ENCODE measurements around the gene SSX4B. TPM values are rescaled to one million over a fixed set of nuclear protein-coding genes. Genes with fewer than 3 reads are reported as not detected.
"Not testable (repeated sequence)": the region's sequence is repeated elsewhere in the genome, so short reads cannot be mapped to it uniquely, and the experiment has no call there.

SSX4B gene
- total and polyA plus RNA-seq, 12 donors = not detected

DNA sequence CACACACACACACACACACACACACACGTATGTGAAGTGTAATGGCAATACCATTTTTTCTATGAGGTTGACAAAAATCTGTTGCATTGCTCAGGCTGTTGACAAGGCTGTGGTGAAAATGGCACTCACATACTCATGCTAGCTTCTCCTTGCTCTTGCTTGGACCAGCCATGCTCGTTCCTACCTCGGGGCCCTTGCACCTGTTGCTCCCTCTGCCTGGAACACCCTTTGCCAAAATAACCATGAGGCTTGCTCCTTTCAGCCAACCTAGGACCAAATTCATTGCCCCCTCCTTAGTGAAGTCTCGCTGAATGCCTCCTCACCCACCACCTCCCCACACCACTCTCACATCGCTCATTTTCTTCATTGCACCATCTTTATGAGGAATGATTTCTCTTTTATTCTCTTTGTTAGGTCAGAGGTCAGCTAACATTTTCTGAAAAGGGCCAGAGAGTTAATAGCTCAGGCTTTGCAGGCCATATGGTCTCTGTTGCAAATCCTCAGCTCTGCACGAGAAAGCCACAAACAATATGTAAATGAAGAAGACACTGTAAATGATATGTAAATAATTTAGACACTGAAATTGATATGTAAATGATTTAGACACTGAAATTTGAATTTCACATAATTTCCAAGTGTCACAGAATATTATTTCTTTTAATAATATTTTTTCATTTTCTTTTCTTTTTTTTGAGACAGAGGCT lies 45.0 kb upstream of the SSX4B start:
- no peaks in the 10 kb centered on the region for H3K9me3 ChIP-seq (replicated peaks in 1 of 3)
- TF ChIP-seq POLR2A (IDR thresholded peaks at IDR 0.05) = no peak
- TF ChIP-seq, protein P1, sequence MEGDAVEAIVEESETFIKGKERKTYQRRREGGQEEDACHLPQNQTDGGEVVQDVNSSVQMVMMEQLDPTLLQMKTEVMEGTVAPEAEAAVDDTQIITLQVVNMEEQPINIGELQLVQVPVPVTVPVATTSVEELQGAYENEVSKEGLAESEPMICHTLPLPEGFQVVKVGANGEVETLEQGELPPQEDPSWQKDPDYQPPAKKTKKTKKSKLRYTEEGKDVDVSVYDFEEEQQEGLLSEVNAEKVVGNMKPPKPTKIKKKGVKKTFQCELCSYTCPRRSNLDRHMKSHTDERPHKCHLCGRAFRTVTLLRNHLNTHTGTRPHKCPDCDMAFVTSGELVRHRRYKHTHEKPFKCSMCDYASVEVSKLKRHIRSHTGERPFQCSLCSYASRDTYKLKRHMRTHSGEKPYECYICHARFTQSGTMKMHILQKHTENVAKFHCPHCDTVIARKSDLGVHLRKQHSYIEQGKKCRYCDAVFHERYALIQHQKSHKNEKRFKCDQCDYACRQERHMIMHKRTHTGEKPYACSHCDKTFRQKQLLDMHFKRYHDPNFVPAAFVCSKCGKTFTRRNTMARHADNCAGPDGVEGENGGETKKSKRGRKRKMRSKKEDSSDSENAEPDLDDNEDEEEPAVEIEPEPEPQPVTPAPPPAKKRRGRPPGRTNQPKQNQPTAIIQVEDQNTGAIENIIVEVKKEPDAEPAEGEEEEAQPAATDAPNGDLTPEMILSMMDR (IDR thresholded peaks at IDR 0.05) = no peak
- H3K36me3 ChIP-seq (replicated peaks in 1 of 2) = no peaks in the 10 kb centered on the region
- no peaks in the 10 kb centered on the region for H3K4me1 ChIP-seq (replicated peaks in 1 of 2)
- no peak overlapping the region for H3K4me3 ChIP-seq
- WGBS, 4 donors = 76 to 96% (median 86%) methylated on average over 5 to 6 of the region's 6 CpGs
- no peak overlapping the region for H3K27ac ChIP-seq
- no peak for DNase-seq
- intact Hi-C loops (cut with DNase I) = no loop called here
- peaks cover 4% of the 10 kb centered on the region for H3K27me3 ChIP-seq

DNA sequence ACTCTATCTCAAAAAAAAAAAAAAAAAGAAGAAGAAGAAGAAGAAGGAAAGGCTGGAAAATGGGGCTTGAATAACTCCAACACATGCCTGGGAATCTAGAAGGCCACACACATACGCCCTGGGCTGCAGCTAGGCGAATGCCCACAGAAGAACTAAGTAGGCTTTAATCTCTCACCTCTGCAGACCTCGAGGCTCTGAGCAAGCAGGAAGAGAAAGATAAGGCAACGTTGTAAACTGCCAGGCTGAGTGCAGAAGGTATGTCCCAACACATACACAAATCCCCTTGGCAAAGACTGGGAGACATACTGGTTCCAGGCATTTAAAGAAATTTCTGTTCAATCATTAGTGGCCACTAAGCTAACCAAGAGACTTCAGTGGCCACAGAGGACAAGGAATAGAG lies 39.9 kb upstream of the SSX4B start:
- Histone ChIP-seq H3K4me1 (replicated peaks in 1 of 2) (no peaks in the 10 kb centered on the region), H3K9me3 (replicated peaks in 1 of 3) (no peaks in the 10 kb centered on the region), H3K27me3 (peaks cover 21% of the 10 kb centered on the region), H3K27ac (no peak overlapping the region), H3K4me3 (no peak overlapping the region), H3K36me3 (replicated peaks in 1 of 2) (no peaks in the 10 kb centered on the region)
- intact Hi-C loops (cut with DNase I) = no loop called here
- no peak for DNase-seq
- TF ChIP-seq POLR2A (IDR thresholded peaks at IDR 0.05) = no peak
- TF ChIP-seq, protein P1 (IDR thresholded peaks at IDR 0.05) = no peak
- 49 to 61% (median 58%) methylated on average over 4 of the region's 4 CpGs for WGBS, 4 donors

DNA sequence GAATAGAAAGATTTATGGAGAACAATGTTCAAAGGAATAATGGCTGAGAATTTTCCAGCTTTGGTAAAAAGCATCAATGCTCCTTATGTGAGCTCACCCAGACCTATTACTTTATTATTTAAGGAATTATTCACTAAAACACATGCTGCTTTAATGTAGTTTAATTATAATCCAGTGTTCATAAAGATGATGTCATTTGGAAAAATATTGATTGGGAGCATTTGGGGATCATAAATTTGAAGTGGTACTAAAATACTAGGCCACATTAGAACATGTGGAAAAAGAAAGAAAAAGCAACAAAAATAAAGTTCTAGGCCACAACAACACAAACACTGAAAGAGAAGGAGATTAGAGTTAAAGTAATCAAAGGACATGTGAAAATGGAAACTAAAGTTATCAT lies 38.3 kb upstream of the SSX4B start:
- DNase-seq = no peak
- no peaks in the 10 kb centered on the region for H3K36me3 ChIP-seq (replicated peaks in 1 of 2)
- H3K4me1 ChIP-seq (replicated peaks in 1 of 2) = no peaks in the 10 kb centered on the region
- peaks cover 21% of the 10 kb centered on the region for H3K27me3 ChIP-seq
- no peaks in the 10 kb centered on the region for H3K9me3 ChIP-seq (replicated peaks in 1 of 3)
- no peak overlapping the region for H3K4me3 ChIP-seq
- intact Hi-C loops (cut with DNase I) = no loop called here
- H3K27ac ChIP-seq = no peak overlapping the region
- TF ChIP-seq POLR2A (IDR thresholded peaks at IDR 0.05) = no peak
- TF ChIP-seq, protein P1 (IDR thresholded peaks at IDR 0.05) = no peak

DNA sequence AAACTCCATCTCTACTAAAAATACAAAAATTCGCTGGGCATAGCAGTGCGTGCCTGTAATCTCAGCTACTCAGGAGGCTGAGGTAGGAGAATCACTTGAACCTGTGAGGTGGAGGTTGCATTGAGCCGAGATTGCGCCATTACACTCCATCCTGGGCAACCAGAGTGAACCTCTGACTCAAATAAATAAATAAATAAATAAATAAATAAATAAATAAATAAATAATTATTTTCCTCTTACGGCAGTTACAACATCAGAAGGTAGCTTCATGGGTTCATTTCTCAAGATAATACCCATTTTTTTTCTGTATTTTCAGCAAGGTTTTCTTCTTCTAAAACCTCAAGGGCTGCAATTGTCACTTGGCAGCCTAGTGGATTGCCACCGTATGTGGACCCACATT lies 35.4 kb upstream of the SSX4B start:
- WGBS, 4 donors = 83 to 96% (median 86%) methylated on average over 6 of the region's 6 CpGs
- H3K27ac ChIP-seq; H3K9me3 ChIP-seq (replicated peaks in 1 of 3); intact Hi-C loops (cut with DNase I); H3K4me3 ChIP-seq; H3K4me1 ChIP-seq (replicated peaks in 1 of 2); DNase-seq; H3K36me3 ChIP-seq (replicated peaks in 1 of 2): not testable (repeated sequence)
- H3K27me3 ChIP-seq = peaks cover 17% of the 10 kb centered on the region

DNA sequence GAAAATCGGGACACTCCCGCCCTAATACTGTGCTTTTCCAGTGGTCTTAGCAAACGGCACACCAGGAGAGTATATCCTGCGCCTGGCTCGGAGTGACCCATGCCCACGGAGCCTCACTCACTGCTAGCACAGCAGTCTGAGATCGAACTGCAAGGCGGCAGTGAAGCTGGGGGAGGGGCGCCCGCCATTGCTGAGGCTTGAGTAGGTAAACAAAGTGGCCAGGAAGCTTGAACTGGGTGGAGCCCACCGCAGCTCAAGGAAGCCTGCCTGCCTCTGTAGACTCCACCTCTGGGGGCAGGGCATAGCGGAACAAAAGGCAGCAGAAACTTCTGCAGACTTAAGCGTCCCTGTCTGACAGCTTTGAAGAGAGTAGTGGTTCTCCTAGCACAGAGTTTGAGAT lies 22.0 kb upstream of the SSX4B start:
- intact Hi-C loops (cut with DNase I); DNase-seq: not testable (repeated sequence)
- 68 to 80% (median 74%) methylated on average over 7 to 13 of the region's 13 CpGs for WGBS, 4 donors

DNA sequence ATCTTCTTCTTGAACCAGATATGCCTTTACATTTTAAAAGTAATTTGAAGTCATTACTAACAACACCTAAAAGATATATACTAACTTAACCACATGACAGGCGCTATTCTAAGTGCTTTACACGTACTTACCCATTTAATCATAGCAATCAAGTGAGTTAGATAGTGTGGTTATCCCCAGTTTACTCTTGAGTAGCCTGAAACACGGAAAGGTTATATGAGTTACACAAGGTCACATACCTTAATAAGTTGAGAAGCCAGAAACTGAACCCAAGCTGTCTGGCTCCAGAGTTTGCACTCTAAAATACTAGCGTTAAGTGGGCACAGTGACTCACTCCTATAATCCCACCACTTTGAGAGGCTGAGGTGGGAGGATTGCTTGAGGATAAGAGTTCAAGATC lies 18.4 kb upstream of the SSX4B start:
- H3K27ac ChIP-seq; intact Hi-C loops (cut with DNase I); H3K9me3 ChIP-seq (replicated peaks in 1 of 3); H3K4me1 ChIP-seq (replicated peaks in 1 of 2); DNase-seq; H3K36me3 ChIP-seq (replicated peaks in 1 of 2); H3K4me3 ChIP-seq: not testable (repeated sequence)
- WGBS, 4 donors = 62 to 67% (median 66%) methylated on average over 4 of the region's 4 CpGs
- H3K27me3 ChIP-seq = peaks cover 17% of the 10 kb centered on the region

More for the DNA sequence above, 22.0 kb upstream of the SSX4B start:
- H3K36me3 ChIP-seq (replicated peaks in 1 of 2); H3K4me3 ChIP-seq; H3K4me1 ChIP-seq (replicated peaks in 1 of 2); H3K9me3 ChIP-seq (replicated peaks in 1 of 3); H3K27ac ChIP-seq: not testable (repeated sequence)
- H3K27me3 ChIP-seq = peaks cover 17% of the 10 kb centered on the region

DNA sequence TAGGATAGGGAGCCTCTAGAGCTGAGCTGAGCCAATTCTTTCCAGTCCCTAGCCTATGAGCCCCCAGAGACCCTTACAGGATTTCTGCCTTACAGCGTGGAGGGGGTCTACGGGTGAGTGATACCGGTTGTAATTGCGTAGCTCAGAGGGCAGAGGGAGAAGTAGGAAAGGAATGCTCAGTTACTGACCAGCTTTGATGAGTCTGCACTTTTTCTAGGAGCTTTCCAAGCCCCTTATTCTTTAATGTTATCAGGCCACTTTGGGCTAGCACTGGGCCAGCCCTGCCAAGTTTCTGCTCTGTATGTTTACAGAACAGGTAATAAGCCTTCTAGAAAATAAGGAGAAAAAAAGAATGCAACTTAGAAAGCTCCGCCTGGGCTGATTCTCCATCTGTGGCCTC lies 17.8 kb upstream of the SSX4B start:
- H3K36me3 ChIP-seq (replicated peaks in 1 of 2); H3K4me1 ChIP-seq (replicated peaks in 1 of 2); H3K4me3 ChIP-seq; DNase-seq; H3K9me3 ChIP-seq (replicated peaks in 1 of 3); H3K27ac ChIP-seq; intact Hi-C loops (cut with DNase I): not testable (repeated sequence)
- peaks cover 17% of the 10 kb centered on the region for H3K27me3 ChIP-seq
- 39 to 58% (median 45%) methylated on average over 4 to 5 of the region's 5 CpGs for WGBS, 4 donors

DNA sequence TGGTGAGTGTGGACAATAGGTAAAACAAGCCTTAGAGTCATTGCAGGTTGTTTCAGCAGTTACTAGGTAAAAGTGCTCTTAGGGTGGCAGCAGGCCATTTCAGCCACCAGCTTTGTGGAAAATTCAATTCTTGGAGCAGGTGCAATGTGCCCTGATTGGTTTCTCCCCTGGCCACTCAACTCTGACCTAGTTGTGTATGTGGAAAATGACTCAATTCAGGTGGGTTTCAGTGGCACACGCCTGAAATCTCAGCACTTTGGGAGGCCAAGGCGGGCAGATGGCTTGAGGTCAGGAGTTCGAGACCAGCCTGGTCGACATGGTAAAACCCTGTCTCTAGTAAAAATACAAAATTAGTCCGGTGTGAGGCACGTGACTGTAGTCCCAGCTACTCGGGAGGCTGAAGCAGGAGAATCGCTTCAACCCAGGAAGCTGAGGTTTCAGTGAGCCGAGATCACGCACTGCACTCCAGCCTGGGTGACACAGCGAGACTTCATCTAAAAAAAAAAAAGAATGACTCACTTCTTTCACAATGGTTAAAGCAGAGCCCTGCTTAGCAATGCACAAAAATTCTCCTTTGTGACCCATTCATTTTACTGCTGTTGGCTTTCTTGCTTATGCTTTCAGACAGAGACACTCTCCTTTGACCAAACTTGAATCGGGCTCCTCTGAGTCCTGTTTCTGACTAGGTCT lies 15.4 kb upstream of the SSX4B start:
- H3K27ac ChIP-seq; H3K4me3 ChIP-seq; H3K4me1 ChIP-seq (replicated peaks in 1 of 2); H3K9me3 ChIP-seq (replicated peaks in 1 of 3); DNase-seq; H3K36me3 ChIP-seq (replicated peaks in 1 of 2); intact Hi-C loops (cut with DNase I); H3K27me3 ChIP-seq: not testable (repeated sequence)
- WGBS, 4 donors = no CpG with 5 or more reads among the region's 12 CpGs
